Stimulated activated CD8-positive, alpha-beta memory T cell treated with anti-CD3 and anti-CD28 coated beads, Interleukin-12 subunit alpha, Interleukin-12 subunit beta, amount 100 ng/mL, for 1 hour (primary cell): ENCODE data around the gene TXNDC15.

Source experiments
- DNase-seq: peaks from one replicate; pipeline ENCODE4 v3.0.0-alpha.2; 2020; ENCODE audit warnings: low read depth

Gene TXNDC15

GRCh38 chr5:134918861-134919260 is 44.7 kb downstream of the TXNDC15 start:
- DNase-seq, result no peak

- DNase-seq, result no peak
Measured at GRCh38 chr5:134920848-134921575, 46.8 kb downstream of the TXNDC15 start.

DNA sequence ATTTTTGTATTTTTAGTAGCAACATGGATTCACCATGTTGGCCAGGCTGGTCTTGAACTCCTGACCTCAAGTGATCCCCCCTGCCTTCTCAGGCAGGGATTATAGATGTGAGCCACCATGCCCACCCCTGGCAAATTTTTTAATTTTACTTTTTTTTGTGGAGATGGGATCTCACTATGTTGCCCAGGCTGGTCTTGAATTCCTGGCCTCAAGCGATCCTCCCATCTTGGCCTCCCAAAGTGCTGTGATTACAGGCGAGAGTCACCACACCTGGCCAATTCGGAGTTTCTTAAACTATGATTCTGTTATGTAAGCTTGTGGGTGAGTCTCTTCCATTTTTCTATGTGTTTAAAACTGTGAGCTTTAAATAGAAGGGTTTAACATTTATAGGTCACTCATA is 58.3 kb downstream of the TXNDC15 start:
- DNase-seq, result no peak

DNA sequence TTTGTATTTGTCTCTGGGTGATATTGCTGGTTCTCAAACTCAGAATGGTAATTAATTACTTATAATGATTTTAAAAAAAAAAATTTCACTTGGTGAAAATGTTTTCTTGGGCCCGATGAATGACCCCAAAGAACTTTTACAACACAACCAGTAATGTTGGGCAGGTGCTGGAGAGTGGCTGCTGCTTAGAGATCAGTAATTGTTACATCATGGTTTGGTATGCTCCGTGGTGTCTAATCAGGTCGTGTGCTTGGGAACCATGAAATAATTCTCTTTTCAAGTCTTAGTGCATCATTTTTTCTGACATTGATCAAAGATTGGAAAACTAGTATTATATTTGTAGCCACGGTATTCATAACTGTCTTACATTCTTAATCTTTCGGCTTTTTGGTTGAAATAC is 60.0 kb downstream of the TXNDC15 start:
- DNase-seq, result no peak

DNA sequence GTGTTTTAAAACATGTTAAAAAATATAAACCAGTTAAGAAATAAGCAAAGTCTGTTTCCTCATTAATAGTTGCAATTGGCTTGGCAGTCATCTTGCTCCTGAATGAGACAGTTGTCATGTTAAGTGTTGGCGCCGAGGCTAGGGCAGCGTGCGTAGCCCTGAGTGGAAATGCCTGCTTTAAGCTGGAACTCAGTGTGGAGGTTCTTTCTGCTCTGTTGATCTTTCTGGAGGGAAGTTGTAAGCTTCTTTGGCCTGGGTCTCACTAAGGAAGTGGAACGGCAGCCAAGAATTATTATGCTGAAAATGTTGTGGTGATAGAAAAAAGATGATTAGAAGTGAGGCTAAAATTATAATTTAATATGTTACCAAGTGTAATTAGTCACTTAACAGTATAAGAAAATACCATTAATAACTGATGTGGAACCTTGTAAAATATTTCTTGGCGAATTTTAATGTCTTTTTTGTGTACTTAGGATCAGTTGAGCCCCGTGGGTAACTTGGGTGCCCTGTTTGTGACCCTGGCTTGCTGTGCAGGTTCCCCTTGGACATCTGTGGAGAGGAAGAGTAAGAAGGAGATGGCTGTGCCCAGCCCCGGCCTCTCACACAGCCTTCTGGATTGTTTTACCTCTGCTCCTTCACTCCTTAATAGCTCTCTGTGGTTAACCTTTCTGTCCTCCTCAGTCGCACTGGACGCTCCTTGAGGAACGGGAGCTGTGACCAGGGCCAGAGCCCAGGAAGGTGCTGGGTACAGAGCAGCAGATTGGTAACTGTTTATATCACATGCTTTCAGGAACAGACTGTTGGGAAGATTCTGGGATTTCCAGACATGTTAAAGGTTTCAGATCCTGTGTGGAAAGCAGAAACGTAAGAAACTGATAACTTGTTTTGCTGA is 61.8 kb downstream of the TXNDC15 start:
- no peak for DNase-seq

- DNase-seq, result no peak
Measured at GRCh38 chr5:134937526-134937925, 63.4 kb downstream of the TXNDC15 start.

GRCh38 chr5:134938030-134938429 is 63.9 kb downstream of the TXNDC15 start:
- no peak for DNase-seq

- DNase-seq, result no peak
Measured at GRCh38 chr5:134939500-134939899, 65.3 kb downstream of the TXNDC15 start.

DNA sequence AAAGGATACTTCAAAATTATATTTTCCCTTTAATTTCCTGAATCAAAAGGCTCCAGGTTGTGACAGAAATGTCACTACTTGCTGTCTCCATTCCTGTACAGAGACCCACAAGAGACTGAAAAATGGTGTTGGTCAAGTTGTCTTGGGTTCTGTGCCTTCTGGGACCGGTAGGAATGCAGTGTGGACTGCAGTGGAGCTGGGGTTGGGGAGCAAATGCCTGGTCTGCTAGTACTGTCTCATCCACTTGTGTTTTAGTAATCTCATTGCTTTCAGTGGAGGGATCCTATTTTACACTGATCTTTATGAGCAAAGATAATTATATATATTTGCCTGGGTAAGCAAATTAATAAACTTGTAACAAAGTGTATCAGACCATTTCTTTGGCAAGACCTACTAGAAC is 69.4 kb downstream of the TXNDC15 start:
- no peak for DNase-seq

- no peak for DNase-seq
Measured at GRCh38 chr5:134944630-134945029, 70.5 kb downstream of the TXNDC15 start.

DNA sequence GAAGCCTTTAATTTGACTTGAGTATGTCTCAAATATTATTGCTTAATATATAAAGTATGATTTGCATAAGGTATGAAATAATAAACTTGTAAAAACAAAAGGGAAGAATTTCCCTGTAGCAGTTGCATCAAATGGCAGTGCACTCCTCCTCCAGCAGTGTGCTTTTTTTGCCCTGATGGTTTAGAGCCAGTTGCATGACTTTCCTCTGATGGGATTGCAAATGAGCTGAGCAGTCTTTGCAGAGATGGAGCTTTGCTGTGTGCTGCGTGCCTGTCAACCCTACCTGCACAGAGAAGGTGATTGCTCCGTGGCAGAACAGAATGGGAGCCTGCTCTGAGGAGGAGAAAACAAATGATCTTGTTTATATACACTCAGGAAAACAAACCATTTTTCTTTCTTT is 70.9 kb downstream of the TXNDC15 start:
- DNase-seq, result no peak

DNA sequence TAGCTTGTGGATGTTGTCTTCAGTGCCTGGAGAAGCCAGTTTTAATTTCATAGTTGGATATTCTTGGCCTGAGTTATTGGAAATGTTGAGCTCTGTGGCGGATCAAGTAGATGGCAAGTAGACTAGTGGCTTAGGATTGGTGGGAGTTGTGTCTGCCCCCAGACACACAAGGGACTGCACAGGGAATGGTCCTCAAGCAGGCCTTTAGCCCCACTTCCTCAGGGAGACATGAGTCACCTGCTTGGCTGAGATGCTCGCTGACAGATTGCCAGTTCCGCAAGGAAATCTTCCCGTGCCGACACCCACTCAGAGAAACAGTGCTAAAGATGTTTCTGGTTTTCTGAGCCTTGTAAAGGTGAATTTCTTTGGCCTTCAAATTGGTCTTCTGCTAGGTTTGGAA is 74.7 kb downstream of the TXNDC15 start:
- no peak for DNase-seq

- DNase-seq, result no peak
Measured at GRCh38 chr5:134949316-134949715, 75.1 kb downstream of the TXNDC15 start.
